ENCODE data around the gene NIT1.

- TF ChIP-seq, protein P1, sequence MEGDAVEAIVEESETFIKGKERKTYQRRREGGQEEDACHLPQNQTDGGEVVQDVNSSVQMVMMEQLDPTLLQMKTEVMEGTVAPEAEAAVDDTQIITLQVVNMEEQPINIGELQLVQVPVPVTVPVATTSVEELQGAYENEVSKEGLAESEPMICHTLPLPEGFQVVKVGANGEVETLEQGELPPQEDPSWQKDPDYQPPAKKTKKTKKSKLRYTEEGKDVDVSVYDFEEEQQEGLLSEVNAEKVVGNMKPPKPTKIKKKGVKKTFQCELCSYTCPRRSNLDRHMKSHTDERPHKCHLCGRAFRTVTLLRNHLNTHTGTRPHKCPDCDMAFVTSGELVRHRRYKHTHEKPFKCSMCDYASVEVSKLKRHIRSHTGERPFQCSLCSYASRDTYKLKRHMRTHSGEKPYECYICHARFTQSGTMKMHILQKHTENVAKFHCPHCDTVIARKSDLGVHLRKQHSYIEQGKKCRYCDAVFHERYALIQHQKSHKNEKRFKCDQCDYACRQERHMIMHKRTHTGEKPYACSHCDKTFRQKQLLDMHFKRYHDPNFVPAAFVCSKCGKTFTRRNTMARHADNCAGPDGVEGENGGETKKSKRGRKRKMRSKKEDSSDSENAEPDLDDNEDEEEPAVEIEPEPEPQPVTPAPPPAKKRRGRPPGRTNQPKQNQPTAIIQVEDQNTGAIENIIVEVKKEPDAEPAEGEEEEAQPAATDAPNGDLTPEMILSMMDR (IDR thresholded peaks at IDR 0.05) = no peak
- no peak for TF ChIP-seq POLR2A (IDR thresholded peaks at IDR 0.05)
Measured at GRCh38 chr1:161072751-161073449, 45.0 kb upstream of the NIT1 start.

Data from adrenal gland (tissue), 5 donors.